GM21528 (cell line): ENCODE results near the gene OBSCN.

ENCODE experiments used
- ATAC-seq: cut with Tn5 transposase; IDR thresholded peaks from one replicate; pipeline ENCODE4 v1.9.1; 2021; ENCODE audit warnings: mild to moderate bottlenecking, moderate library complexity; ENCODE audit not compliant: unreplicated experiment, low FRiP score

The OBSCN gene

DNA sequence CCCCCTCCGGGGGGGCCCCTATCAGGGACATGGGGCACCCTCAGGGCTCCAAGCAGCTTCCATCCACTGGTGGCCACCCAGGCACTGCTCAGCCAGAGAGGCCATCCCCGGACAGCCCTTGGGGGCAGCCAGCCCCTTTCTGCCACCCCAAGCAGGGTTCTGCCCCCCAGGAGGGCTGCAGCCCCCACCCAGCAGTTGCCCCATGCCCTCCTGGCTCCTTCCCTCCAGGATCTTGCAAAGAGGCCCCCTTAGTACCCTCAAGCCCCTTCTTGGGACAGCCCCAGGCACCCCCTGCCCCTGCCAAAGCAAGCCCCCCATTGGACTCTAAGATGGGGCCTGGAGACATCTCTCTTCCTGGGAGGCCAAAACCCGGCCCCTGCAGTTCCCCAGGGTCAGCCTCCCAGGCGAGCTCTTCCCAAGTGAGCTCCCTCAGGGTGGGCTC lies 163.9 kb downstream of the OBSCN start:
- no peak for ATAC-seq

DNA sequence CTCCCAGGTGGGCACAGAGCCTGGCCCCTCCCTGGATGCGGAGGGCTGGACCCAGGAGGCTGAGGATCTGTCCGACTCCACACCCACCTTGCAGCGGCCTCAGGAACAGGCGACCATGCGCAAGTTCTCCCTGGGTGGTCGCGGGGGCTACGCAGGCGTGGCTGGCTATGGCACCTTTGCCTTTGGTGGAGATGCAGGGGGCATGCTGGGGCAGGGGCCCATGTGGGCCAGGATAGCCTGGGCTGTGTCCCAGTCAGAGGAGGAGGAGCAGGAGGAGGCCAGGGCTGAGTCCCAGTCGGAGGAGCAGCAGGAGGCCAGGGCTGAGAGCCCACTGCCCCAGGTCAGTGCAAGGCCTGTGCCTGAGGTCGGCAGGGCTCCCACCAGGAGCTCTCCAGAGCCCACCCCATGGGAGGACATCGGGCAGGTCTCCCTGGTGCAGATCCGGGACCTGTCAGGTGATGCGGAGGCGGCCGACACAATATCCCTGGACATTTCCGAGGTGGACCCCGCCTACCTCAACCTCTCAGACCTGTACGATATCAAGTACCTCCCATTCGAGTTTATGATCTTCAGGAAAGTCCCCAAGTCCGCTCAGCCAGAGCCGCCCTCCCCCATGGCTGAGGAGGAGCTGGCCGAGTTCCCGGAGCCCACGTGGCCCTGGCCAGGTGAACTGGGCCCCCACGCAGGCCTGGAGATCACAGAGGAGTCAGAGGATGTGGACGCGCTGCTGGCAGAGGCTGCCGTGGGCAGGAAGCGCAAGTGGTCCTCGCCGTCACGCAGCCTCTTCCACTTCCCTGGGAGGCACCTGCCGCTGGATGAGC lies 164.5 kb downstream of the OBSCN start:
- ATAC-seq, result no peak

DNA sequence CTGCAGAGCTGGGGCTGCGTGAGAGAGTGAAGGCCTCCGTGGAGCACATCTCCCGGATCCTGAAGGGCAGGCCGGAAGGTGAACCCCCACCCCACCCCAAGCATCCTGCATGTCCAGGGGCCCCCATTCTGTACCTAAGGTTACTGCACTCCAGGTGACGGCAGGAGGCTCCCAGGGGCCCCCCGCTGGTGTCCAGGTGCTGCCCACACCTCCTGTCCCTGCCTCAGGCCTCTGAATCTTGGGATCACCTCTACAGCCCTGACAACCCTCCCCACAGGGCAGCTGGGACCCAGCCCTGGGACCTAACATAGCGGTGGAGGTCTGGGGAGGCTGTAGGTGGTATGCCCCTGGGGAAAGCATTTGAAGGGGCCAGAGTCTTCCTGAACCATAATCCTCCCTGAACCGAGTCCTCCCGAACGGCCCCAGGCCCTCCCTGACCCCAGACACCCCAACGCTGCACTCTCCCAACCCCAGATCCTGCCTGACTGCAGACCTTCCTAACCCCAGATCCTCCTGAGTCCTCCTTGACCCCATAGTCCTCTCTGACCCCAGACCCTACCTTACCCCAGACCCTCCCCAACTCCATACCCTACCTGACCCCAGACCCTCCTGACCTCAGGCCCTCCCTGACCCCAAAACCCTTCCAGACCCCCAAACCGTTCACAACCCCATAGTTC lies 165.3 kb downstream of the OBSCN start:
- no peak for ATAC-seq

DNA sequence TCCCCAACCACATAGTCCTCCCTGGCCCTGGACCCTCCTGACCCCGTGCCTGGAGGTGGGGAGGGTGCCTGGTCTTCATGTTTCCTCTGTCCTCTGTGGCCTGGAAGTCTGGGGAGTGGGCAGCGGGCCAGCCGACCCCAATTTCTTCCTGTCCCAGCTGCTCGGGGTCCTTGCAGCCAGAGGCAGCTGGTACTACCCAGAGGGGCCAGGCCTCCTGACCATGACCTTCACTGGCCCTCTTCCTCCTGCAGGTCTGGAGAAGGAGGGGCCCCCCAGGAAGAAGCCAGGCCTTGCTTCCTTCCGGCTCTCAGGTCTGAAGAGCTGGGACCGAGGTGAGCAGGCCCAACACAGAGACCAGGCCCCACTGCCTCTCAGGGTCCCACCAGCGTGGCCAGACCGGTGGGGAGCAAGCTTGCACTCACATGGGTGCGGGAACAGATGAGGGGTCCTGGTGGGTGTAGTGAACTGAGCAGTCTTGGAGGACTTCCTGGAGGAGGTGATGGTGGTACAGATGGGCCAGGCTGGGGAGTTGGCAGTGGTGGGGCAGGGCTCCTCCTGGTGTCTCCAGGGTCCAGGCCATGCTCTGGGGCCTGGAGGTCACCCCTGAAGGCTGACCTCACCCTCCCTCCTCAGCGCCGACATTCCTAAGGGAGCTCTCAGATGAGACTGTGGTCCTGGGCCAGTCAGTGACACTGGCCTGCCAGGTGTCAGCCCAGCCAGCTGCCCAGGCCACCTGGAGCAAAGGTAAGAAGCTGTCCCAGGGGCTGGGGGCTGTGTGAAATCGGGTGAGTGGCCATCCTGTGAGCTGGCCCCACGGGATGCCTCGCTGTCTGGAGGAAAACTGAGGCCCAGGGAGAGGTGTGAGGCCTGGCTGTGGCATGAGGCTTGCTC lies 166.1 kb downstream of the OBSCN start:
- ATAC-seq, result no peak

DNA sequence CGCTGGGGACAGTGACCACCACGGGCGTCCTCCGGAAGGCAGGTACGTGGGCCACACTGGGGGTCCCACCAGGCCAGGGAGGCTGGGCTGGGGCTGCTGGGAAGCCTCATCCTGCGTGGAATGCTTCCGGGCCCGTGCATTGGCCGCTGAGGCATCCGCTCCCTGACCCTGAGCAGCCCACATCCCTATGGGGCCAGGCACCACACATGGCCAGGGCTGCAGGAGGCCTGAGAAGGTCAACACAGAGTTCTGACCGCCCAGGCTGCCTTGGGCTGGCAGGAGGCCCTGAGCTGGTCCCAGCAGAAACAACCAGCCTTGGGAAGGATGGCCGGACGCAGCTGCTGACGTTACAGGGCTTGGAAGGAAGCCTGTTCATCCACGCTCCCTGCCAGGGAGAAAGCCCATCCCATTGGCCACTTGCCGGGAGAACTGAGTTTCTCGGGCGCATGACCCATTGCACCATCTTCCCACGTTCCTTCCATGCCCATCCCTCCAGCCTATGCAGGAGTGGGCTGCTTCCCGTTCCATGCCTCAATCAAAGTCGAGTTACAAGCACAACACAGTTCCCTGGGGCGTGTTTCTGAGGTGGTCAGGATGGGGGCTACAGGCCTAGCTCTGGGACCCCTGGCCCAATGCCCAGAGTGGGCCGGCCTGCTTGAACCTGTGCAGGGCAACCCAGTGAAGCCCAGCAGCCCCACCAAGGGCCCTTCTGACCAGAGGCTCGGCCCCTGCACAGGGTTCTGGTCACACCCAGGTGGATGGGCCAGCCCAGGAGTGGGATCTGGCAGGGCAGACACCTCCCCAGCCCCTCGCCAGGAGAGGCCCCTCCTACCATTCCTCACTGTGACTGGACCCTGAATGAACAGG lies 167.1 kb downstream of the OBSCN start:
- ATAC-seq, result no peak

DNA sequence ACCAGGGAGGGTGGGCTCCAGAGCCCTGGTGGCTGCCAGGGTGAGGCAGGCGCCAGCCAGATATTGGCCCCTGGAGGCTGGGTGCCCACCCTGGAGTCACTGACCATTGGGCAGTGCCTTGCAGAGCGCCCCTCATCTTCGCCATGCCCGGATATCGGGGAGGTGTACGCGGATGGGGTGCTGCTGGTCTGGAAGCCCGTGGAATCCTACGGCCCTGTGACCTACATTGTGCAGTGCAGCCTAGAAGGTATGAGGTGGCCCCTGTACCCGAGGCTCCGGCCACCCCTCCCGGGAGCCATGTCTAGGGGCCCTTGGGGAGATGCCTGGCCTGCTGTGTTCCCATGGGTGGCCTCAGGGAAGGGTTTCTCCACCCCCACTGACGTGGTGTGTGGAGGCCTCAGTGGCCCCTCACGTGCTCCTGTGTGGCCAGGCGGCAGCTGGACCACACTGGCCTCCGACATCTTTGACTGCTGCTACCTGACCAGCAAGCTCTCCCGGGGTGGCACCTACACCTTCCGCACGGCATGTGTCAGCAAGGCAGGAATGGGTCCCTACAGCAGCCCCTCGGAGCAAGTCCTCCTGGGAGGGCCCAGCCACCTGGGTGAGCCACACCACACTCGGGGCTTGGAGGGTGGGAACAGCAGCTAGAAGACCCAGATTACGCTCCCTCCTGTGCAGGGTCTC lies 167.9 kb downstream of the OBSCN start:
- no peak for ATAC-seq

DNA sequence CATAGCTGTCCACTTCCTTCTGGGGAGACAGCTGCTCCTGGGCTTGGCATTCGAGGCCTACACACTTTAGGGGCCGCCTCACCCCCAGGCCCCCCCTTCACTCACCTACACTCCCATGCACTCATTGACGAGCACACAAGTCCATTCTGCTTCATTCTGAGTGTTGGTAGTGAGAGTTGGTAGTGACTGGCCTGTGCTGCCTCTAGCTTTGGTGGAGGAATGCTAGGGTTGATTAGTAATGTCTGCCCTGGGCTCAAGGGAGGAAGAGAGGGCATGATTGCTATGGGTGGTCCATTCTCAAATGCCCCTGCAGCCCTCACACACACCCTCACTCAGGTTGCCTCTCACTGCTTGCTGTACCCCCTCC lies 168.4 kb downstream of the OBSCN start:
- no peak for ATAC-seq

DNA sequence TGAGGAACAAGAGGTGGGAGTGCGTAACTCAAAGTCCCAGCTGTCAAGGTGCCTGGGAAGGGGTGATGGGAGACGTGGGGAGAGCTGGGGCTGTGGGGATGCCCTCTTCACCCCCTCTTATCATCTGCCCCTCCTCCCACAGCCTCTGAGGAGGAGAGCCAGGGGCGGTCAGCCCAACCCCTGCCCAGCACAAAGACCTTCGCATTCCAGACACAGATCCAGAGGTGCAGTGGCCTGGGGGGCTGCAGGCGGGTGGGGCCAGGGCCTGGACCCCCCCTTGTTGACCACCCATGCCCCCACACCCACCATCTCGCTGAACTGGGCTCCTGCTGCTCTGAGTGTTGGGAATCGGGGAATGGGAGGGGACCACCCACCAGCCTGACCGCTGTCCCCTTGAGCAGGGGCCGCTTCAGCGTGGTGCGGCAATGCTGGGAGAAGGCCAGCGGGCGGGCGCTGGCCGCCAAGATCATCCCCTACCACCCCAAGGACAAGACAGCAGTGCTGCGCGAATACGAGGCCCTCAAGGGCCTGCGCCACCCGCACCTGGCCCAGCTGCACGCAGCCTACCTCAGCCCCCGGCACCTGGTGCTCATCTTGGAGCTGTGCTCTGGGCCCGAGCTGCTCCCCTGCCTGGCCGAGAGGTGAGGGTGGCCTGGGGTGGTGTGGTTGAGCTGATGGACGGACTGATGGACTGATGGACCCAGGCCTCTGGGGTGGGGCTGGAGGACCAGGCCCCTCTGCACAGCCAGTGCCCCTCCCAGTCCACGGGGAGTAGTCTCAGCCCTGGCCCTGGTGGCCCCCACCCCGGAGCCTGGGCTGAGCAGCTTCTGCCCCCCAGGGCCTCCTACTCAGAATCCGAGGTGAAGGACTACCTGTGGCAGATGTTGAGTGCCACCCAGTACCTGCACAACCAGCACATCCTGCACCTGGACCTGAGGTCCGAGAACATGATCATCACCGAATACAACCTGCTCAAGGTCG lies 169.1 kb downstream of the OBSCN start:
- ATAC-seq, result no peak

DNA sequence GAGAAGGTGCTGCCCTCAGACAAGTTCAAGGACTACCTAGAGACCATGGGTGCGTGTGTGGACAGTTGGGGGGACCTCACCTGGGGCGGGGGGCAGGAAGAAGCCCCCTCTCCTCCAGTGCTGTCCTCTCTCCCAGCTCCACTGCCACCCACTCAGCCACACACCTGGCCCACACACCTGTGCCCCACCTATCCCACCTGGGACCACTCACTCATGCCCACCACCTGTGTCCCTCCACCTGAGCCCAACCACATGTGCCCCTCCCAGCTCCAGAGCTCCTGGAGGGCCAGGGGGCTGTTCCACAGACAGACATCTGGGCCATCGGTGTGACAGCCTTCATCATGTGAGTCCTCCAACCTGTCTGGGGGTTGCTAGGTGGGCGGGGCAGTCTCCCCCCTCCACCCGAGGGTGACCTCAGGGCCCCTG lies 169.8 kb downstream of the OBSCN start:
- no peak for ATAC-seq

DNA sequence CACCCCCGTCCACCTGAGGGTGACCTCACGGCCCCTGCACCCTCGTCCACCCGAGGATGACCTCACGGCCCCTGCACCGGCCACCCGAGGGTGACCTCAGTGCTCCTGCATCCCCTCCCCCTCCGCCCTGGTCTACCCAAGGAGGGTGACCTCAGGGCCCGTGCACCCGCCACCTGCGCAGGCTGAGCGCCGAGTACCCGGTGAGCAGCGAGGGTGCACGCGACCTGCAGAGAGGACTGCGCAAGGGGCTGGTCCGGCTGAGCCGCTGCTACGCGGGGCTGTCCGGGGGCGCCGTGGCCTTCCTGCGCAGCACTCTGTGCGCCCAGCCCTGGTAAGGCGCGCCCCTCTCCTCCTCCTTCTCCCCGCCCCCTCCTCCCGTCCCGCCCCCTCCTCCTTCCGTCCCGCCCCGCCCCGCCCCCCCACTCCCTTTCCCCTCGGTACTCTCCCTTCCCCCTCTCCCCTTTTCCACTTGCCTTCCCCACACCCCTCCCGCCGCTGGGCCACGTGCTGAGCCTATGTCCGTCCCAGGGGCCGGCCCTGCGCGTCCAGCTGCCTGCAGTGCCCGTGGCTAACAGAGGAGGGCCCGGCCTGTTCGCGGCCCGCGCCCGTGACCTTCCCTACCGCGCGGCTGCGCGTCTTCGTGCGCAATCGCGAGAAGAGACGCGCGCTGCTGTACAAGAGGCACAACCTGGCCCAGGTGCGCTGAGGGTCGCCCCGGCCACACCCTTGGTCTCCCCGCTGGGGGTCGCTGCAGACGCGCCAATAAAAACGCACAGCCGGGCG lies 170.4 kb downstream of the OBSCN start:
- ATAC-seq, result no peak

DNA sequence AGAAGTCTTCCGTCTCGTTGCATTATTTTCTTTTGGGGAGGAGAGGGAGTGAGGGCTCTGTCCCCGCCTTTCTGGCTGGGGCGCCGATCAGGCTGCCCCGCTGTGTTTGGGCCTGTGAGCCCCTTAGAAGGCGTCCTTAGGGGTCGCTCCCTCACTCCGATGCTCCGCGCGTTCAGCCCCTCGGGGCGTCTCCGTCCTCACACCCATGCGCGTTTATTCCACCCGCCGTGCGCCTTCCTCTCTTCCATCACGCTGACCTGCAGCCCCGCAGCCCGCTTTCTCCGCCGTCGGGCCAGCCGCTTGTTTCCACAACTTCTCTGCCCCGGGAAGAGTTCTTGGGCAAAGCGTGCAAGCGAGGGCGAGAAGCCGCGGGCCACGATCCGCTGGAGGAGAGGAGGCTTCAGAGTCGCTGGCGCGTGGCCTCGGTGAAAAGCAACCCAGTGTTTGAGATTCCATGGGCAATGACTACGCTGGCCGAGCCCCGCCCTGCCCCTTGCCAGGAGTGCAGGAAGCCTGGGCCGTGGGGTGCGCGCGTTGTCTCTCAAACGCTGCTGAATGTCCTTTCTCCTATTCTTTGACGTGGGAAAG lies 171.1 kb downstream of the OBSCN start:
- ATAC-seq, result no peak

DNA sequence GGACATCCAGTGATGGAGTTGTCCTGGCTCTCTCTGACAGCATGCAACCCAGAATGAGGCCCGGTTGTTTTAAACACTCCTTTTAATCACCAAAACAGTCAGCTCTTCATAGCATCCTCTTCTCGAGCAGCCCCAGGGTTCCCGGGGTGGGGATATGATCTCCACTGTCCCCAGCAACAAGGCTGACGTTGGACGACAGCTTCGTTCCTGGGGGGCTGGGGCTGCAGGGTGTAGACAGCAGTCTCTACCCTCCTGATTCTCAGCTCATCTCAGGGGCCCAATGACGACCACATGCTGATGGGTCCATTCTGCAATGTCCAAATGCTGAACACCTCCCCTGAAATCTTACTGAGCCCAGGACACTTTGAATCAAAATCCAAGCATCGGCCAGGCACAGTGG lies 171.8 kb downstream of the OBSCN start:
- ATAC-seq, result no peak

DNA sequence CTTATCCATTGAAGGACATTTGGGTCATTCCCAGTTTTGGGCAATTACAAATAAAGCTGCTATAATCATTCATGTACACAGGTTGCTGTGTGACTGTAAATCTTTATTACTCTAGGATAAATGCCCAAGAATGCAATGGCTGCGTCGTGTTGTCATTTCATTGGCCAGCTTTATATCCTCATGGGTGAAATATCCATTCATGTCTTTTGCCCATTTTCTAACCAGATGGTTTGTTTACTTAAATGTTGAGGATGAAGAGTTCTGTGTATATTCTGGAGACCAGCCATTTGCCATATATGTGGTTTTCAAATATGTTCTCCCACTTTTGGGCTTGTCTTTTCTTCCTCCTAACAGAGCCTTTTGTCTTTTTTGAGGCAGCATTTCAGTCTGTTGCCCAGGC lies 173.5 kb downstream of the OBSCN start:
- no peak for ATAC-seq

DNA sequence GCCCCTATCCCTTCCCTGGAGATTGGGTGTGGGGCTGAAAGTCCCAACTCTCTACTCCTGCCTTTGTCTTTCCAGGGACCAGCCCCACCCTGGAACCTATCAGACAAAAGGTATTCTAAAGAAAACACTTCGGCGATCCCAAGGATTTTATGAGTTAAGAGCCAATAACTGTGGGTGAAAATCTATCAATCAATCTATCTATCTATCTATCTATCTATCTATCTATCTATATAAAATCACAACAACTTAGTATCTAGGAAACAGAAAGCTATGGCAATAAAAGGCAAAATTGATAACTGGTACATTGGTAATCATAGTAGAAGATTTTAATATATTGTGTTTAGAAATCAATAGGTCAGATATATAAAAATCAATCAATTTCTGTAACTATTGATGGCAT lies 175.9 kb downstream of the OBSCN start:
- ATAC-seq, result no peak

DNA sequence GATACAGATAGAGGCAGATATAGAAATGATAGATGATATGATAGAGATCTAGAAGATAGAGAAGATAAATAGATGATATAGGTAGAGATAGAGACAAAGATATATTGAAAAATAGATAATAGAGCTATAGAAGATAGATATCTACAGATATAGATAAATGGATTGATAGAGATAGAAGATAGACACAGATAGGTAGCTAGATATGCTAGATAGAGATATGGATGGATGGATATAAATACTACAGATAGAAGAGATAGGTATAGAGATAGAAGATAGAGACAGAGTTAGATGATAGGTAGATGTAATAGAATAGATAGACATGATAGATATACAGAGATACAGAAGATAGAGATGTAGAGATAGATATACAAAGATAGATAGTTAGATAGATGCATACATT lies 177.4 kb downstream of the OBSCN start:
- ATAC-seq, result no peak

DNA sequence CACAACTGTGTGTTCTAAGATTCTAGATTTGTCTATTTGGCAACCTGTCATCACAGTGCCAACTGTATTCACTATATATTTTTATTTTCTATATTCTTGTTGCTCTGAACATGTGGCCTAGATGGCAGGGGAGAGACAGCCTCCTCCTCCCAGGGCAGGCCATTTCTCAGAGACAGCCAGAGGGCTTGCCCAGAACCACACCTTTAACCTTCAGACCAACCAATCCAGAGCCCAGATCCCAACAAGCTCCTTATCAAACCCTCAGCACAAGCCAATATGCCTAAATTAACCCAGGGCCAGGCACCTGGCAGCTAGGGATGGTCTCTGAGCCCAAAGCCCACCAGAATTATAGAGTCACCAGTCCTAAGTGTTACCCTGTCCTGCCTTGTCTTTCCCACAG lies 179.5 kb downstream of the OBSCN start:
- no peak for ATAC-seq

DNA sequence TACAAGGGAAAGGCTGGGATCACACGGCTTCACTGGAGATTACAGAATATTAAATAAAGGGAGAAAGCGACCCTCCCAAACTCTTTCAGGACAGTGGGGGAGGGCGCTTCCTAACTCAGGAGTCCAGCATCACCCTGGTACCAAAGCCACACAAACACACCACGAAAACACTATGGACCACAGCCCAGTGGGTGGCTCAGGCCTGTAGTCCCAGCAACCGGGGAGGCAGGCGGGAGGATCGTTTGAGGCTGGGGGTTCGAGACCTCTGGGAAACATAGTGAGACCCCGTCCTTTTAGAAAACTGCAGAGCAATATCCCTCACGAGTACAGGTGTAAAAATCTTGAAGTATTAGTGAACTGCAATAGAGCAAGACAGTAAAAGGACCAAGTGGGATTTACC lies 182.8 kb downstream of the OBSCN start:
- no peak for ATAC-seq
